Measurements from ENCODE around the gene SLC66A2.
"Not testable (repeated sequence)": the region's sequence is repeated elsewhere in the genome, so short reads cannot be mapped to it uniquely, and the experiment has no call there.

SLC66A2 gene

DNA sequence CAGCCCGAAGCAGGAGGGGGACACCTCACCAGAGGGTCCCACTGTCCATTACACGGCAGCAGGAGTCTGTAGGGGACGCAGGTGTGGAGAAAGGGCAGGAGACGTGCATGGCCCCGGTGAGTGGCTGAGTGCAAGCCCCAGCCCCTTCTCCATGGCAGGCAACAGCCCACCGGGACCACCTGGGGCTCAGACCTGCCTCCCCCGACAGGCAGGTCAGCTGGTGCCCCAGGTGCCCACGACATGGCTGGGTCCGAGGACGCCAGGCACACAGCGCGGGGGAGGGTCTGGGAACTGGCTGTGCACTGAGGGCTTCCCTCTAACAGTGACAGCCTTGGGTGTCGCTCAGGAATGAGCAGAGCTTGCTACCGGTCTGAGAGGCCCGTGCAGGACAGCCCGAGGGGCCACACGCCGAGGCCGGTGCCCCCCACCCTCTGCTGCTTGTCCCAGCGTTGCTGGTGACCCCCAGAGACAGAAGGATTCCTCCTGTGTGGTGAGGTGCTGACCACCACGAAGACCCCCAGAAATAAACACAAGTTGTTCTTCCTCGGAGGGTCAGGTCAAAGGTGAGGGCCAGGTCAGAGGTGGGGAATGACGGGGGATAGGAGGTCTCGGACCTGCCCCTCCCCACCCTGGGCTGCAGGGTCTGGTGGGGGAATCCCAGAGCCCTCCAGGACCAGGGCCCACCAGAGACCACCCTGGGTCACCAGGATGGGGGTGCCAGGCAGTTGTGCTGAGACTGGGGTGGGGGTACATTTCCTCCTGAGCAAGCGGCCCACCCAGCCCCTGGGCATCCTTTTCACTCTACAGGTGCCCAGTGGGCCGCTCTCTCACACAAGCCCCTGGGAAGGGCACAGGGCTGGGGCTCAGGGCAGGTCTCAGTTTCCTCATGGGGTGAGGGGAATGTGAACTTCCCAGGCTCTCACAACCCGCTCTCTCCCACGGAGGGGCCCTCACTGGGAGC lies 50.6 kb downstream of the SLC66A2 start:
- no peak for DNase-seq

DNA sequence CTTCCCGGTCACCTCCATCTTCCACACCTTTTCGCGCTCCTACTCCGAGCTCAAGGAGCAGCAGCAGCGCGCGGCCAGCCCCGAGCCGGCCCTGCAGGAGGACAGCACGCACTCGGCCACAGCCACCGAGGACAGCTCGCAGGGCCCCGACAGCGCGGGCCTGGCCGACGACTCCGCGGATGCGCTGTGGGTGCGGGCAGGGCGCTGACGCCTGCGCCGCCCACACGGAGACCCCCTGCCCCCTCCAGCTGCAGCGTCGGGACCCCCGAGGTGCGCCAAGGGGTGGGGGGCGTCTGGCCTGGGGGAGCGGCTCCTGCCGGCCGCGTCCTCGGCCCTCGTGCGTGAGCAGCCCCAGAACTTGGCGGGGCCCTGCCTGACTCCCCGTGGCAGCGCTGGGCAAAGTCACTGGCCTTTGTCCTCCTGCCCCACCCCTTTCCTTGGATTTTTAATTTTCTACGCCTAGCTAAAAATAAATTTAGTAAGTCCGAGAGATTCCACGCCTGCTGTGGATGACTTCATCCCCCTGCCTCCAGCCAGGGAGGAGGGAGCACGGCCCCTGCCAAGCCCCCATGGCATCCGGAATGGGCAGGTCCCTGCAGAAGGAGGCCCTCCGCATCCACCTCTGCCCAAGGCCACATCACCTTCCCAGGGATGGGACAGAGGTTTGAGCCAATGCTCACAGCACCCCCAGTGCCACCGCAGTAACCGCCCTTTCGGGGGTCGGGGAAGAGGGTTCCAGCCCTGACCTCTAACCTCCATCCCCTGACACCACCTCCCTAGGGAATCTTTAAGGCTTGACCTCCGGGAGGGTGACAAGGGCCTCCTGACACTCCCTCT lies 51.6 kb downstream of the SLC66A2 start:
- no peak for DNase-seq

DNA sequence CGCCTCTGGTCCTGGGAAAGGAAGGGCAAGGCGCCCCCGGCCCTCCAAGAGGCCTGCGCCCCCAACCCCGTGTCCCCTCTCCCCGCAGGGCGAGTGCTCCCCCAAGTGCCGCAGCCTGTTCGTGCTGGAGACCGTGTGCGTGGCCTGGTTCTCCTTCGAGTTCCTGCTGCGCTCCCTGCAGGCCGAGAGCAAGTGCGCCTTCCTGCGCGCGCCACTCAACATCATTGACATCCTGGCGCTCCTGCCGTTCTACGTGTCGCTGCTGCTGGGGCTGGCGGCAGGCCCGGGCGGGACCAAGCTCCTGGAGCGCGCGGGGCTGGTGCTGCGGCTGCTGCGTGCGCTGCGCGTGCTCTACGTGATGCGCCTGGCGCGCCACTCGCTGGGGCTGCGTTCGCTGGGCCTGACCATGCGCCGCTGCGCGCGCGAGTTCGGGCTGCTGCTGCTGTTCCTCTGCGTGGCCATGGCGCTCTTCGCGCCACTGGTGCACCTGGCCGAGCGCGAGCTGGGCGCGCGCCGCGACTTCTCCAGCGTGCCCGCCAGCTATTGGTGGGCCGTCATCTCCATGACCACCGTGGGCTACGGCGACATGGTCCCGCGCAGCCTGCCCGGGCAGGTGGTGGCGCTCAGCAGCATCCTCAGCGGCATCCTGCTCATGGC lies 52.4 kb downstream of the SLC66A2 start:
- DNase-seq, result no peak

DNA sequence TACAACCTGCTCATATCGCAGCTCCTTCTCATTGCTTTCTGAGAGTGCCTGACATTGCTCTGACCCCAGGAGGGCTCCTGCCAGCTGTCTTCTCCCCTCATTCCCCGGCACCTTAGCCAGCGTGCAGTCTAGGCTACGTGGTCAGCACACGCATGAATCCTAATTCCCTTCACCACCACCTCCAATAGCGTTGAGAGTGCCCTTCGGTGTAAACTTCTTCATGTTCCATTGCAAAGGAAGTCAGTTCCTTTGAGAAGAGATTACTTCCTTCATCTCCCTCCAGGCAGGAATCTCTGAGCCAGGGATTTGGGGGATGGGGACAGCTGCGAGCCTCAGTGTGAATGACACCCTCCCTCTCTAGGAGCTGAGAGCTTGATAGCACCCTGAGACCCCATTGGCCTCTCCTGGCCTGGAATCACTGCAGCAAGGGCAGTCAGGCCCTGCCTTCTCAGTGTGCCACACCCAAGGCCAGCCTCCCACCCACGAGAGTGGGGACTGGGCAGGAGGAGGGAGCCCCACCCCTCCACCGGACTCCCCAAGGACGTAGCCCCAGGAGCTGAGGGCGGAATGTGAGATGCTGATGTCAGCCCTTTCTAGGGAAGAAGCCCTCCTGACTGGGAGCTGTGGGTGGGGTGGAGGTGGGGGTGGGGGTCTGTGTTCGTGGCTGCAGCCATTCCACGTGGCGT lies 53.4 kb downstream of the SLC66A2 start:
- DNase-seq, result no peak

GRCh38 chr18:79896738-79897137 lies 54.7 kb downstream of the SLC66A2 start:
- DNase-seq, result peak; percentile 17

- no peak for DNase-seq
These were observed 60.8 kb downstream of the SLC66A2 start for GRCh38 chr18:79890674-79891073.

DNA sequence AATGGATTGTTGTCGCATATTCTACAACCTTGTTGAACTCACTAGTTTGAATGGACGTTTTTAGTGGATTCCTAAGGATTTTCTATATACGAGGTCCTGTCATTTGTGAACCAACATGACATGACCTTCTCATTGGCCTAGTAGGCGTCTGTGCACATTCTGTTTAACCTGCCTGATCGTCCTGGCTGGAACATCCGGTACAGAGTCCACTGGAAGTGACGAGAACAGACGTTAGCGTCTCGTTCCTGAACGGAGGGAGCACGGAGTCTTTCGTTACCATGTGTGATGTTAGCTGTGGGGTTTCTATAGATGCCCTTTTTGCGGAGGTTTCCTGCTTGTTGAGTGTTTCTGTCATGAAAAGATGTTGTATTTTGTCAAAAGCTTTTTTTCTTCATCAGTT lies 61.9 kb downstream of the SLC66A2 start:
- no peak for DNase-seq

DNA sequence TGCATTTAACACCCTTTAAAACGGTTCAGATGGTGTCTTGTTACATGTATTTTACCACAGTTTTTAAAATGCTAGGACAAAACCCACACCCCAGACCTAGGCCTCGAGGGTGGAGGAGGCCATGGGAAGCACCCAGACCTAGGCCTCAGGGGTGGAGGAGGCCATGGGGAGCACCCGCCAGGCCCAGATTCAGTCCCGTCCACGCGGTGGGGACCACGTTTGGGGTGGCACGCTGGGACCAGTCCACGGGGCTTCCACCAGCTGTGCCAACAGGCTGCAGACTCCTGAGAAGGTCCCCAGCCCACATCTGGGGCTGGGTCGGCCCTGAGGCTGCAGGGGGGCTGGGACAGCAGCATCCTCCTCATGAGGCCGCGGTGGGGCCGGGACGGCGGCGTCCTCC lies 63.4 kb downstream of the SLC66A2 start:
- DNase-seq, result no peak

DNA sequence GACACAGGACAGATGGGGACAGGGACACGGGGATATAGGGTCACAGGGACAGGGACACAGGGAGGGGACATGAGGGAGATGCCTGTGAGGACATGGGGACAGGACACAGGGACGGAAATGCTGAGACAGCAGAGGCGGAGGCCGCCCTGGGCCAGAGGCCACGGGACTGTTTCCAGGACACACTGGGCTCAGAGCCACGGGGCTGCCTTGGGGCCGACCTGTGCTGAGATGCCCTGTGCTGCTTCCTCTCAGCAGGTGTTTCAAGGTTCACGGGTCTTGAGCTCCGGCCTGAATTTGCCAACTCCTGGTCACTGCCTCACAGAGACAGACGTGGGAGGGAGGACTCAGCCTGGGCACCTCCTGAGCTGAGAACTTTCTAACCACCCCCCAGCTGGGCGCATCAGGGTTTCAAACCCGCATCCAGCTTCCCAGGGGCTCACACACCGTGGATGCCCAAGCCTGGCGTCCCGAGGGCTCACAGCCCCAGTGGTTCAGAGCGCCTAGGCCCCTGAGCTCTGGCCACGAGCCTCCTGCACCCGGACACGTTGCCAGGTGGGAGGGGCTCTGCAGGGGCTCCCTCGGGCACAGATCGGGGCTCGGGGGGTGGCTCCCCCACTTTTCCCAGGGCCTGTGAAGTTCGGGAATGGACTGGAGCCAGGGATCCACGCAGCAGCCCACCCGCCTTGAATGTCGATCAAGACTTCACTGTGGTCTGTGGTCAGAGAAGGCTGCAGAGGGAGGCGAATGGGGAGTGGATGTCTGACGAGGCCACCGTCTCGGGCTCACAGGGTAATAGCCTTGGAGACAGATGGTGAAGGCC lies 64.1 kb downstream of the SLC66A2 start:
- no peak for DNase-seq

- peak; percentile 16 for DNase-seq
These were observed 66.3 kb downstream of the SLC66A2 start for GRCh38 chr18:79884963-79885728.

DNA sequence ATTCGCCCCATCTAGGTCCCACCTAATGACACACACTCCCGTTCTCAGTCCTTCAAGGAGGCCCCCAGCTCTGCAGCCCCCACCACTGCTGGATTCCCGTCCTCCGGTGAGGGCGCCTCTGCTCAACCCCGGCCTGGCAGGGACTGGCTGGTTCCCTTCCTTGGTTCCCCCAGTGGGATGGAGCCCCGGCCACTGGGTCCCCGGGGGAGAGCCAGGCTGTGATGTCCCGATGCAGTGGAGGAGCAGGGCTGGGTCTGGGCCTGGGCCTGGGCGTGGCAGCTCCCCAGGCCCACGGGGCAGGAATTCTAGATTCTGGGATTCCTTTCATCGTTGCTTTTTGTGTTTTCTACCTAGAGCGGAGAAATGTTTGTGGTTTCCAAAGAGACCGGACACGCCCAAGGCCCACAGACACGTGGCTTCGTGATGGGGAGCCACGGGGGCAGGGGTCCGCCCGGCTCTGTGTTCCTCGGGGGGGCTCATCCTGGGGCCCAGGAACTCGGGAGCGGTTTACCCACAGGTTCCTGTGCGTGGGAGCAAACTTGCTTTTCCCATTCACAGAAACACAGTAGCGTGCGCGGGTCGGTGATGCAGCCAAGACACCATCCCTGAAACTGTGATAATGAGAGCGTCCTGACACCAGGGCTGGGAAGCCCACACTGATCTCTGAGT lies 67.0 kb downstream of the SLC66A2 start:
- DNase-seq, result no peak

GRCh38 chr18:79883461-79884293 lies 67.8 kb downstream of the SLC66A2 start:
- DNase-seq, result no peak

DNA sequence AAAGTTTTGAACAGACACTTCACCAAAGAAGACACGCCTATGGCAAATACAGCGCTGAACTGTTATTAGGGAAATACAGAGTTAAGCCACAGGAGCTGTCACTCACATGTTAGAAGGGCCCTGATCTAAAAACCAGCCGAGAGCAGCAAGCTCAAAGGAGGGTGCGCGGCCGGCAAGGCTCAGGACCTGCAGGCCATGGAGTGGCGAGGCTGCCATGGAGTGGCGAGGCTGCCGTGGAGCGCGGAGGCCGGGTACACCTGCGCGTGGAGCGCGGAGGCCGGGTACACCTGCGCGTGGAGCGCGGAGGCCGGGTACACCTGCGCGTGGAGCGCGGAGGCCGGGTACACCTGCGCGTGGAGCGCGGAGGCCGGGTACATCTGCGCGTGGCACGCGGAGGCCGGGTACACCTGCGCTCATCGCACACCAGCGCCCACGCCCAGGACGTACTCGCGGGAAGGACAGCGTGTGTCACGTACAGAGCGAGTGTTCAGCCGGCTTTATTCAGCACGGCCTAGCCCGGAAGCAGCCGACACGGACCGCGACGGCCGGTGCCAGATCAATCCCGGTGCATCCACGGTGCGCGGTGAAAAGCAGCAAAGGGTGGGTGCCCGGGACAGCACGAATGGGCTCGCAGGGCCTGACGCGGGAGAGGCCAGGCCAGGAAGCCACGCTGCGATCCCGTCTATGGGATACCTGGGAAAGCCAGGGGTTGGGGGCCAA lies 68.8 kb downstream of the SLC66A2 start:
- DNase-seq, result no peak

DNA sequence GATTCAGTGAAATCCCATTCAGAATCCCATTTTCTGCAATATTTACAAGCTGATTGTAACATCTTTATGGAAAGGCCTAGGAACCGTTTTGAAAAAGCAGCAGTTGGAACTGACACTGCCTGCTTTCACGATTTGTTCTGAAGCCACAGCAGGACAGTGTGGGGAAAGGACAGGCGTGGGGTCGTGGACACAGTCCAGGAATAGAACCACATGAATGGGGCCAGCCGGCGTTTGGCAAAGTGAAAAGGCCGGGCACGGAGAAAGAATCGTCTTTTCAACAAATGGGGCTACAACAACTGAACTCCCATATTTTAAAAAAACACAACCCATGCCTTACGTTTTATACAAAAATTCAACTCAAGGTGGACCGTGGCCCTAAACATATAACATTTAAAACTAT lies 69.8 kb downstream of the SLC66A2 start:
- DNase-seq, result no peak

GRCh38 chr18:79879566-79879965 lies 71.9 kb downstream of the SLC66A2 start:
- DNase-seq, result no peak

GRCh38 chr18:79878741-79879378 lies 72.6 kb downstream of the SLC66A2 start:
- DNase-seq, result no peak

DNA sequence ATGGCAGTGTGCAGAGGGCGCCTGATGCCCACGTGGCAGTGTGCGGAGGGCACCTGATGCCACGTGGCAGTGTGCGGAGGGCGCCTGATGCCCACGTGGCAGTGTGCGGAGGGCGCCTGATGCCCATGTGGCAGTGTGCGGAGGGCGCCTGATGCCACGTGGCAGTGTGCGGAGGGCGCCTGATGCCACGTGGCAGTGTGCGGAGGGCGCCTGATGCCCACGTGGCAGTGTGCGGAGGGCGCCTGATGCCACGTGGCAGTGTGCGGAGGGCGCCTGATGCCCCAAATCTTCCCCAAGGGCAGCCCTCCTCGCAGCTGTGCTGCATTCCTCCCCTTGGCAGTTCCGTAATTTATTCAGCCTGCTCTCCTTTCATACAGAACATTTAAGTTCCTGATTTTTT lies 73.2 kb downstream of the SLC66A2 start:
- DNase-seq, result not testable (repeated sequence)
